HG03460 (cell line): Measurements from ENCODE around the gene XRCC4.
A peak's percentile ranks its signal among the peaks of the same experiment; 100 is the strongest.

Source experiments
- ATAC-seq: cut with Tn5 transposase; IDR thresholded peaks from one replicate; pipeline ENCODE4 v1.9.1; 2021; ENCODE audit not compliant: unreplicated experiment

Gene XRCC4

GRCh38 chr5:83371726-83372125 is 294.4 kb downstream of the XRCC4 start:
- no peak for ATAC-seq

- ATAC-seq, result no peak
Measured at GRCh38 chr5:83374547-83374946, 297.2 kb downstream of the XRCC4 start.

- ATAC-seq, result no peak
Measured at GRCh38 chr5:83375049-83375745, 297.9 kb downstream of the XRCC4 start.

GRCh38 chr5:83376461-83376860 is 299.1 kb downstream of the XRCC4 start:
- no peak for ATAC-seq

GRCh38 chr5:83377131-83377865 is 300.0 kb downstream of the XRCC4 start:
- no peak for ATAC-seq

GRCh38 chr5:83378624-83379289 is 301.4 kb downstream of the XRCC4 start:
- ATAC-seq, result no peak

- no peak for ATAC-seq
Measured at GRCh38 chr5:83385812-83386211, 308.5 kb downstream of the XRCC4 start.

- ATAC-seq, result no peak
Measured at GRCh38 chr5:83387041-83387440, 309.7 kb downstream of the XRCC4 start.

- no peak for ATAC-seq
Measured at GRCh38 chr5:83388608-83389007, 311.3 kb downstream of the XRCC4 start.

- no peak for ATAC-seq
Measured at GRCh38 chr5:83392766-83393503, 315.6 kb downstream of the XRCC4 start.

- no peak for ATAC-seq
Measured at GRCh38 chr5:83393504-83393866, 316.1 kb downstream of the XRCC4 start.

- no peak for ATAC-seq
Measured at GRCh38 chr5:83394190-83394589, 316.8 kb downstream of the XRCC4 start.

- ATAC-seq, result no peak
Measured at GRCh38 chr5:83396662-83397061, 319.3 kb downstream of the XRCC4 start.

- ATAC-seq, result no peak
Measured at GRCh38 chr5:83397658-83398057, 320.3 kb downstream of the XRCC4 start.

- ATAC-seq, result no peak
Measured at GRCh38 chr5:83400241-83400640, 322.9 kb downstream of the XRCC4 start.

- ATAC-seq, result no peak
Measured at GRCh38 chr5:83400701-83401100, 323.4 kb downstream of the XRCC4 start.

- ATAC-seq, result peak; percentile 46
Measured at GRCh38 chr5:83401122-83401731, 323.9 kb downstream of the XRCC4 start.

- ATAC-seq, result no peak
Measured at GRCh38 chr5:83401775-83402174, 324.4 kb downstream of the XRCC4 start.
